HG03460 (cell line): ENCODE data around the gene ILF2.

Experiments used
- ATAC-seq: cut with Tn5 transposase; IDR thresholded peaks from one replicate; pipeline ENCODE4 v1.9.1; 2021; ENCODE audit not compliant: unreplicated experiment

ILF2 gene

DNA sequence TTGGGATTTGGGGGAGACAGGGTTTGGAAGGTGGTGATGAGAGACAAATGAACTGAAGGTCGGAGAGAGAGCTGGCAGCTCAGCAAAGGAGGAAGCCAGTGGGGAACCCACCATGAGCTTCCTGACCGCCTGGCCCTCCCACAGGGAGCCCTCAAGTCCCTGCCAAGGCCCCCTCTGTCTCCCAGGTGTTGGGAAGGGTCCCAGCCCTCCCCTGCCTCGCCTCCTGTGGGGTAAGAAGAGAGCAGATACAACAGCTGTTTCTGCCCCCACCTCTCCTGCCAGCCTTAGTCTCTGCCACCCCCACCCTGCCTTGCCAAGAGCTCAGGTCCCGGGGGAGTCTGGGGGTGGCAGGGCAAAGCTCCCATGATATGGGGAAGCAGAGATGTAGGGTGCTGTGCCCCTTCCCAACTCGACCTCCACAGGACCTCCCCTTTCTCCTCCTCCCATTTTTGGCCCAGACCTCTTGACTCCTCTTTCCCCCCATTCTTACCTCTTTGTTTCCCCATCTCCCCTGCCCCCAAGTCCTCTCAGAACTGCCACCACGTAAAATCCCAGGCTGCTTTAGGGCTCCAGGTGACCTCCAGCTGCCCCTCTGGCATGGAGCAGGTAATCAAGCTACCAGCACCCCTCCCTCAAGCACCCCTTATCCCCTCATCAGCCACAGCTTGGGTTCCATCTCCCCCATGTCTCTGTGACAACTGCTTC lies 42.0 kb downstream of the ILF2 start:
- ATAC-seq = no peak

DNA sequence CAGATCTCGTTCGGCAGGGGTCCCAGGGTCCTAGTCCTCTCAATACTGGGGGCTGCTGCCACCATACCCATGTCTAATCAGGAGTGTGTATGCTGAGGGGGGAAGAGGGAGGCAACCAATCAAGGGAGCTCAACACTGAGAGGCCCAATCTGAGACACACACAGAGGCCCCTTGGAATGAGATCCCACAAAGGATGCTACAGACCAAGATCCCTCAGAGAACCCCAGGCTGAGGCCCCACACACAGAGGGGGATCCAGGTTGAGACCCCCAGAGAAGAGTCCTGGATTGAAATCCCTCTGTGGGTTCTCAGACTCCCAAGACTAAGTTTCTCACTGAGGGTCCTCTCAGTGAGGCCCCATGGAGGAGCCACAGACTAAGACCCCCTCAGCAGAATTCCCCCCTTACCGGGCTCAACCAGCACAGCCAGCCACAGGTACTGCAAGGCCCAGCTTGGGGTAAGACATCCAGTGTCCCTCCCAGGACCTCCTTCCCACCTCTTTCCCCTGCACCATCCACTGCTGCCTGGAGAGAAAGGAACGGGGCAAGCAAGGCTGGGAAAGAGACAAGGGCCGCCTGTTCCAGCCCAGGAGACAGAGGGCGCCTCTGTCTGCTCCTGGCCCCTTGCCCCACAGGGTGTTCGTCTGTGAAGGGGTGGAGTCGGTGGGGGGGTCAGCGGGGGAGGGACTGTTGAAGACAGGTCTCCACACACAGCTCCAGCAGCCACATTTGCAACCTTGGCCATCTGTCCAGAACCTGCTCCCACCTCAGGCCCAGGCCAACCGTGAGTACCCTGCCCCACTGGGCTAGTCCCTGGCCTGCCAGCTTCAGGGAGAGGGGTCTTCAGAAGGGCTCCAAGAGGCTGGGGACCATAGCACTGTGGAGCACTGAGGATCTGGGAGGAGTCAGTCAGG lies 42.8 kb downstream of the ILF2 start, which contains the start of gene S100A1:
TSS of gene S100A1 (plus strand) at position 720 of the 912 bp plus-strand sequence. CDS start 2,088 bp downstream, outside the sequence.
- ATAC-seq = no peak

DNA sequence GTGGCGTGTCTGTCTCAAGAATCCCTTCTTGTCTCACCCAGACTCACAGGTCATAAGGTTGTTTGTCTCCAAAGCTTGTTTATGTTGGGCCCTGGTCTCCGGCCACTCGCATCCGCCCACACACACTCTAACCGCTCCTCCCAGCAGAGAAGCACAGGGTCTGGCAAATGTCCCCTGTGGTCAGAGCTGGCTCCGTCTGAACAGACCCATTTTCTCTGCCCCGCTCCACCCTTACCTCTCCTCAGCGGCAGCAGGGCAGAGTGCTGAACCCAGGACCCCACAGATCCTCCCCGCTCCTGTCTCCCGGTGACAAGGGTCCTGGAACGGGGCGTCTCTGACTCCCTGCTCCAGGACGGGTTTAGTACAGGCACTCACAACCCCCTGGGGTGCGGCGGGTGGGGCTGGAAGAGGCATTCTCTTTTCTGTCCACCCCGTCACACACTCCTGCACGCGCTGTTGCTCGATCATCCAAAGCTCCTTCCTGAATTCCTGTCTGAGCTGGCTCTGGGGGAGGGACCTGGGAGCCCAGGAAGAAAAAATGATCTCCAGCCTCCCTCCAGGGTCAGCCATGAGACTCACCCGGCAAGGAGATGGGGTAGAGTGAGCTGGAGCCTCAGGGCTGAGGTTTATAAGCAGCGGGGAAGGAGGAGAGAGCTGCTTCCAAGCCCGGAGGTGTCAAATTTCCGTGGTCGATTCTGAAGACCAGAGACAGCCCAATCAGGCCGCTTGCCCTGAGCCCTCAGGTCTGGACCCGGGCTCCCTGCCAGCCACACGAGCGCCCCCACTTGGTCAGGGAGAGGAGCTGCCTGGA lies 43.7 kb downstream of the ILF2 start, which contains the start of gene S100A13:
TSS of gene S100A13 (minus strand) at position 602 of the 811 bp plus-strand sequence. CDS start 1,033 bp downstream, outside the sequence.
- ATAC-seq = no peak

- no peak for ATAC-seq
Observed at GRCh38 chr1:153626477-153626903, 44.3 kb downstream of the ILF2 start.

DNA sequence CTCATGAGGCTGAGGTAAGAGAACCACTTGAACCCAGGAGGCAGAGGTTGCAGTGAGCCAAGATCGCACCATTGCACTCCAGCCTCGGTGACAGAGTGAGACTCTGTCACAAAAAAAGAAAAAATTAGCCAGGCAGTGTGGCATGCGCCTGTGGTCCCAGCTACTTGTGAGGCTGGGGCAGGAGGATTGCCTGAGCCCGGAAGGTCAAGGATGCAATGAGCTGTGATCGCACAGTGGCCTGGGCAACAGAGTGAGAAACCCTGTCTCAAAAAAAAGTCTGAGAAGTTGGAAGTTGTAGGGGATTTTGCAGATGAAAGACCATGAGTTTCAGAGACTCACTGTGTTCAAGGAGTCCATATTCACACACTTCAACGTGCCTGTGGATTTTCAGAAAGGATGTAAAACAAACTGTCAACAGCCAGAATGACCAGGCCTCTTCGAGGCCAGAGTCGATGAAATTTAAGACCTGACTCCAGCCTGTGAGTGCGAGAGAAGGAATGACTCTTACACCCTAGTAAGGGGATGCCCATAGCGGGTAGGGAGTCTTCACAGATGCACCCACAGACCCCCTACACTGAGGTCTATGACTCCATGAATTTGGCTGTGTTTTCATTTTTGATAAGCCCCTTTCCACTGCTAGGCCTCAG lies 45.7 kb downstream of the ILF2 start:
- ATAC-seq = no peak

DNA sequence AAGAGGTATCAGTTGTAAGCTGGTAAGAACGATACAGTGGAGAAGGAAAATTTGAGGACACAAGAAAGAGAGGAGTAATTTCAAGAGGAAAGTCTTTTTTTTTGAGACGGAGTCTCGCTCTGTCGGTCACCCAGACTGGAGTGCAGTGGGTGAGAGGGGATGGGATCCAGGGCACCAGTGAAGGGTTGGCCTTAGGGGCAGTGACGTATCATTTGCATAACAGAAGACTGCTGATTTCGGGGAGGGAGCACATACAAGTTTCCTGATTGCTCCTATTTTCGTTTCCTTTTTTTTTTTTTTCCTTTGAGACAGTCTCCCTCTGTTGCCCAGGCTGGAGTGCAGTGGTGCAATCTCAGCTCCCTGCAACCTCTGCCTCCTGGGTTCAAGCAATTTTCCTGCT lies 47.7 kb downstream of the ILF2 start:
- no peak for ATAC-seq

- ATAC-seq = no peak
Observed at GRCh38 chr1:153619171-153619570, 51.6 kb downstream of the ILF2 start.

DNA sequence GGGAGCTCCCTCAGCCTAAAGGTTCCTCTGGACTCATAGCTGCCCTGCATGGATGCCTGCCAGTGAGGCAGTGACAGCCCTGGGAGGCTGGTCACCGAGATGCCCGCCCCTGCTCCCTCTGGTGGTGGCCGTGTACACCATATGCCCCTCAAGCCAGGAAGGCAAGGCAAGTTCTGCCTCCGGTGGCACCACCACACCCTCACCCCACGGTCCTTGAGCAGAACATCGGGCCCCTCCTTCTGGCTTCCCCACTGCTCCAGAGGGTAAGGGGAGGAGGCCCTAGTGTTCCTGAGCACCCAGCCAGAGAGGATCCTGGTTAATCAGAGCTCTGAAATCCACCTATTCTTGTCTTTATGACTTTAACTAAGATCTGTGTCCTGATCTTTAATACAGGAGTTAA lies 53.1 kb downstream of the ILF2 start:
- peak; percentile 74 for ATAC-seq

DNA sequence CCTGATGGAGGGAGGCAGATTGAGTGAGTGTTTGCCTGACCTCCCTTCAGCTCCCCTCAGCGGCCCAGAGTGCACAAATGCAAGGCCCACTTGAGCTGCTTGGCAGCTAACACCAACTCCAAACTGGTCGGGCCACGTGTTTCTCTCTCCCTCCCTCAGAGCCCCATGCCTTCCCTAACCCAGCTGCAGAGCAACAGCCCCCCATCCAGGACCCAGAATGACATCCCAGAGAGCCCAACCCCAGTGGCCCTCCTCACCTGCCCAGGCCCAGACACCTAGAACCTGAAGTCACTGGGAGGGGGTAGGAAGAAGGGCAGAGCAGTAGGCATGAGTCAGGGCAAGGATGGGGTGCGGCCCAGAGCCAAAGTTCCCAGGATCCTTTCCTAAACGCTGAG lies 53.9 kb downstream of the ILF2 start:
- no peak for ATAC-seq

- ATAC-seq = no peak
Observed at GRCh38 chr1:153616144-153616916, 54.5 kb downstream of the ILF2 start, which contains the start of gene S100A14. TSS of gene S100A14 (minus strand) at chr1:153616325. CDS start at chr1:153615858, 467 bp downstream.

DNA sequence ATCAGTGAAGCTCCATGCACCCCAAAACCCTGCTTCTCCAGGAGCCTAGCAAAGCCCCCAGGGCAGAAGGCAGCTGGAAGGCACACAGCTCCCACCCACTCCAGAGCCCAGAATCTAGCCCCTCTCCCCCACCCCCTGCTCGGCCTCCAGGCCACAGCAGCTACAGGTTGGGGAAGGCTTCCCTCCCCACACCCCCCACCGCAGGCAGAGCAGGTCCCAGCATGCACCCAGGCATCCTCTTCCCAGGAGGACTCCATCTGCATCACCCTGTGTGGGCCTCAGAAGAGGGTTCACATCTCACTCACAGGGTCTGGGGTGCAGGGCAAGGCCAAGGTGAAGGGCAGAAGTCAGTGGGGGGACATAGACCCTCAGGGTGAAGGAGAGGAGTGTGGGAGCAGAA lies 55.4 kb downstream of the ILF2 start:
- no peak for ATAC-seq

- ATAC-seq = no peak
Observed at GRCh38 chr1:153614906-153615305, 55.9 kb downstream of the ILF2 start.

DNA sequence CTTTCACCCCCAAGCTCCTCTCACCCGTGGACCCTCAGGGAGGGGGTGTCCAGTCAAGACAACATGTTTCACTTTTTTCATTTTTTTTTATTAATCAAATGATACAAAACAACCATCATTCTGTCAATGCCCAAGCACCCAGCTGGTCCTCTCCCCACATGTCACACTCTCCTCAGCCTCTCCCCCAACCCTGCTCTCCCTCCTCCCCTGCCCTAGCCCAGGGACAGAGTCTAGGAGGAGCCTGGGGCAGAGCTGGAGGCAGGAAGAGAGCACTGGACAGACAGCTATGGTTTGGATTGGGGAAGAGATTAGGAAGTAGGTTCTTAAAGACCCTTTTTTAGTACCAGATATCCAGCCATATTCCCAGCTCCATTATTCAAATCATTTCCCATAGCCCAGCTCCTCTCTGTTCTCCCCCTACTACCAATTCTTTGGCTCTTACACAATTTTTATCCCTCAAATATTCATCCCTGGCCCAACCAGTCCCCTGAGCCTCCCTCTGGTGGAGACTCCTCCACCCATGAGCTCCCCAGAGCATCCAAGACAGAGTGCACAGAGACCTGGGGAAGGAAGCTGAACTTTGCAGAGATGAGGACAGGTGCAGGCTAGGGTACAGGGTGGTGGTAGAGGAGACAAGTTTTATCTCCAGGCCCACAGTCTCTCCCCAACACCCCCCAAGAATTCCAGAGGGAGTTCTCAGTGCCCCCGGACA lies 56.4 kb downstream of the ILF2 start:
- ATAC-seq = no peak

GRCh38 chr1:153613406-153613805 lies 57.4 kb downstream of the ILF2 start:
- ATAC-seq = no peak

DNA sequence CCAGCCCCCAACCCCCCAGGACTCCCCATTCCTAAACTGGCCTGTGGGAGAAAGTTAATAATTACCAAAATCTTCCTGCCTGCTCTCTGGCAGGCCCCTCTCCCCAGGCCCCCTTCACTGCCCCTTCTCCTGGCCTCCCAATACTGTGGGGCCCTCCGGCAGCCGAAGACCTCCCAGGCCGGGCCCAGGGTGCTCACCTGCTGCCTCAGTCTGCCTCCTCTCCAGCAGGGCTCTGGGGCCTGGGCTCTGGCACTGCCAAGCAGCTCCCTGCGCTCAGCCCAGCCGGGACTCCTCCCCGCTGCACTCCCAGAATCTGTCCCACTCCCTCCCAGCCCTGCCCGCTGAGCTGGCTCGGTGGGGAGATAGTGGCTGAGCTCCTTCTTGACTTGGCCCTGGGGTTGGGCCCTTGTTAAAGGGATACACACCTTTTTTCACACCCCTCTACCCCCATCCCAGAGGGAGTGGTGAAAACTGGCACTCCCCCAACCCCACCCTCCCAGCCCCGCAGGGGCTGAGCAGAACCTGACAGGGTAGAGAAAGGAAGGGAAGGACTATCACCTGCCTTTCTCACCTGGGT lies 58.0 kb downstream of the ILF2 start, which contains the start of gene S100A16:
TSS of gene S100A16 (minus strand) at position 383 of the 577 bp plus-strand sequence. CDS start 4,986 bp downstream, outside the sequence.
- ATAC-seq = no peak

DNA sequence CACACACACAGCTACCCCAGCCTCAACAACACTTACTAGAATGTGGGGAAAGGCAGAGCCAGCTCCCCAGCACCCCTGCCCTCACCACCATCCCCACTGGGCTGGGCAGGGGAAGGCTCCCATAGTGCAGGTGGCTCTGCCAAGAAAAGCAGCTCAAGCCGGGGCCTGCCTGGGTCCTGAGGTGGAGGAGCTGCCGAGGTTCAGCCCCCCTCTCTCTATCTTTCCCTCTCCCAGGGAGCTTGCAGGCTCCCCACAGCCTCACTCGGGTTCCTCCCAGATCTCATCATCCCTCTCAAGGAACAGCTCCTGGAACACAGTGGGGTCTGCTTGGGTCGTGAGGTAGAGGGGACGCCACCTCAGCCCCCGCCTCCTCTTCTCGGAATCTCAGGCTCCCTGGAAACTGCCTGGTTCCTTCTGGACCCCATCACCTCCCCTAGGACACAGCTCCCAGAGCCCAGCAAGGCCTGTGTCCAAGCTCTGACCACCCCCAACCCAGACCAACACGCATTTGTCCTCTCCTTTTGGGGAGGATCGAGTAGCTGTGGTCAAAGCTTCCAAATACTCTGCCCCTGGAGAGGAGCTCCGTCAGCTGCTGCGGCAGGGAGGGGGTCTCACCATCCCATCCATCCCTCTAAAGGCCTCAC lies 58.6 kb downstream of the ILF2 start:
- no peak for ATAC-seq
